ENCODE results near the gene KLF15. TPM values are rescaled to one million over a fixed set of nuclear protein-coding genes. Genes with fewer than 3 reads are reported as not detected.
A peak's percentile ranks its signal among the peaks of the same experiment; 100 is the strongest.

KLF15 gene
- total and polyA plus RNA-seq, 5 donors from 2014 or later = not detected

- peak overlapping the region; percentile 71 to 93 (median 90) for H3K4me3 Mint-ChIP-seq
- no peaks in the 10 kb centered on the region for H3K36me3 ChIP-seq (ENCODE audit: control insufficient read depth, insufficient read depth, low read length)
- H3K9me3 ChIP-seq (ENCODE audit: control insufficient read depth in 2 of 2, low read length in 2 of 2) = no peaks in the 10 kb centered on the region
- peaks cover 46% of the 10 kb centered on the region for H3K27me3 Mint-ChIP-seq
- H3K27me3 ChIP-seq (ENCODE audit: control insufficient read depth, insufficient read depth, low read length) = peaks cover 20% of the 10 kb centered on the region
- H3K9me3 Mint-ChIP-seq = peaks cover 0 to 3% (median 0%) of the 10 kb centered on the region in 7 donors
- H3K27ac ChIP-seq (ENCODE audit: insufficient read depth, low read length, poor library complexity, severe bottlenecking) = no peak overlapping the region
- peaks cover 18% of the 10 kb centered on the region for H3K4me1 ChIP-seq (ENCODE audit: control insufficient read depth, insufficient read depth, low read length, poor library complexity, severe bottlenecking)
- no peak overlapping the region for H3K4me3 ChIP-seq (ENCODE audit: low read depth, low read length)
- peaks cover 0 to 23% (median 3%) of the 10 kb centered on the region in 4 donors for H3K4me1 Mint-ChIP-seq
- DNase-seq = peak in 1 of 3 donors; percentile 8
- no peaks in the 10 kb centered on the region for H3K36me3 Mint-ChIP-seq
- ATAC-seq (ENCODE audit: low read depth in 2 of 2) = no peak
- H3K27ac Mint-ChIP-seq = peak overlapping the region in 2 of 3 donors; percentile 23 to 82
Measured at GRCh38 chr3:126356373-126357264, 589 bp downstream of the KLF15 start.

DNA sequence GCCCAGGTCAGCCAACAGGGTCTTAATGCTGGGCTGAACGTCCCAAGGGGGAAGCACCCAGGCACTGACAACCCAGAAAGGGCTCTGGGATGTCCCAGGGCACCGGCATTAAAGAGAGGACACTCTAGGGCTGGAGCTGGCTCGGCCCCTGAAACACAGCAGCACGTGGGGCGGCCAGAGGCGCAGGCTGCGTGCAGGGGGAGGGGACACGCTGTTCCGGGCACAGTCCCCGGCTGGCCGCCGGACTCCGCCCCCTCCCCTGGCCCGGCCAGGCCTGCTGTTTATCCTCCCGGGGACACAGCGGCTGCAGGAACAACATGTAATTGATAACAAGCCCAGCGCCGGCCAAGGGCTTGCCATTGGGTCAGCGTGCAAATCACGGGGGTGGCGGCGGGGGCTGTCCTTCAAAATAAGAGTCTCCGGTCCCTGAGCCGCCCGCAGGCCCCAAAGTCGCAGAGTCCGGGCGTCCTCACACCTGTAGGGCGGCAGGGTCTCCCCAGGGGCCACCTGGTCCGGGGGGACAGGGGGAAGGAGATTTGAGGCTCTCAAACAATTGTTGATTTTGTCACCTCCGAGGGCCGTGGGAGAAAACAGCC, 1.3 kb downstream of the KLF15 start:
- Histone ChIP-seq H3K27me3 (ENCODE audit: control insufficient read depth, insufficient read depth, low read length) (peaks cover 20% of the 10 kb centered on the region), H3K9me3 (ENCODE audit: control insufficient read depth in 2 of 2, low read length in 2 of 2) (no peaks in the 10 kb centered on the region), H3K27ac (ENCODE audit: insufficient read depth, low read length, poor library complexity, severe bottlenecking) (no peak overlapping the region), H3K4me3 (ENCODE audit: low read depth, low read length) (no peak overlapping the region), H3K36me3 (ENCODE audit: control insufficient read depth, insufficient read depth, low read length) (no peaks in the 10 kb centered on the region), H3K4me1 (ENCODE audit: control insufficient read depth, insufficient read depth, low read length, poor library complexity, severe bottlenecking) (peaks cover 18% of the 10 kb centered on the region)
- peaks cover 0 to 23% (median 3%) of the 10 kb centered on the region in 4 donors for H3K4me1 Mint-ChIP-seq
- peak overlapping the region; percentile 71 to 93 (median 90) for H3K4me3 Mint-ChIP-seq
- peaks cover 46% of the 10 kb centered on the region for H3K27me3 Mint-ChIP-seq
- peak overlapping the region in 2 of 3 donors; percentile 23 to 82 for H3K27ac Mint-ChIP-seq
- DNase-seq (no peak), ATAC-seq (ENCODE audit: low read depth in 2 of 2) (no peak)
- H3K36me3 Mint-ChIP-seq = no peaks in the 10 kb centered on the region
- peaks cover 0 to 3% (median 0%) of the 10 kb centered on the region in 7 donors for H3K9me3 Mint-ChIP-seq

- DNase-seq (no peak), ATAC-seq (ENCODE audit: low read depth in 2 of 2) (no peak)
- H3K9me3 ChIP-seq (ENCODE audit: control insufficient read depth in 2 of 2, low read length in 2 of 2) = no peaks in the 10 kb centered on the region
- H3K4me3 ChIP-seq (ENCODE audit: low read depth, low read length) = no peak overlapping the region
- Mint-ChIP-seq H3K27ac (no peak overlapping the region), H3K9me3 (peaks cover 0 to 3% (median 0%) of the 10 kb centered on the region in 7 donors), H3K36me3 (no peaks in the 10 kb centered on the region), H3K4me3 (peak overlapping the region; percentile 60 to 78 (median 64)), H3K27me3 (peaks cover 45% of the 10 kb centered on the region), H3K4me1 (peaks cover 0 to 23% (median 3%) of the 10 kb centered on the region in 4 donors)
- H3K36me3 ChIP-seq (ENCODE audit: control insufficient read depth, insufficient read depth, low read length) = no peaks in the 10 kb centered on the region
- no peak overlapping the region for H3K27ac ChIP-seq (ENCODE audit: insufficient read depth, low read length, poor library complexity, severe bottlenecking)
- H3K4me1 ChIP-seq (ENCODE audit: control insufficient read depth, insufficient read depth, low read length, poor library complexity, severe bottlenecking) = peaks cover 18% of the 10 kb centered on the region
- H3K27me3 ChIP-seq (ENCODE audit: control insufficient read depth, insufficient read depth, low read length) = peaks cover 20% of the 10 kb centered on the region
Measured at GRCh38 chr3:126355251-126355650, 2.0 kb downstream of the KLF15 start.

DNA sequence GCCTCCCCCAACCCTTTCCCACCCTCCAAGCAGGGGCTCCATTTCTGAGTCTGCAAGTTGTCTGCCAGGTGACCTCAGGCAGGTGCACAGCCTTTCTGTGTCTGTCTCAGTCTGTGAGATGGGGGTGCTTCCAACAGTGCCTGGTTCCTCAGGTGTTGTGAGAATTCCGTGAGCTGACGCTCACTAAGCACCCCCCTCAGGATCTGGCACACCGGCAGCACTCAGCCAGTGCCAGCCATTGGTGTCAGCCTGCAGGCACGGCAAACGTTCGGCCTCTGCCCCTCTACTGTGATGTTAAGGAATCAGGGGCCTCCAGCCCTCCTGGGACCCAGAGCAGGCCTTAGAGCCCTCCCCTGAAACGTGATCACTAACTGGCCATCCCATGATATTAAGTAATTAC, 2.4 kb downstream of the KLF15 start:
- Mint-ChIP-seq H3K4me1 (peaks cover 0 to 23% (median 3%) of the 10 kb centered on the region in 4 donors), H3K9me3 (peaks cover 0 to 3% (median 0%) of the 10 kb centered on the region in 7 donors), H3K27ac (no peak overlapping the region), H3K36me3 (no peaks in the 10 kb centered on the region), H3K4me3 (peak overlapping the region in 1 of 4 donors; percentile 78), H3K27me3 (peaks cover 40% of the 10 kb centered on the region)
- no peak for DNase-seq
- Histone ChIP-seq H3K4me3 (ENCODE audit: low read depth, low read length) (no peak overlapping the region), H3K27ac (ENCODE audit: insufficient read depth, low read length, poor library complexity, severe bottlenecking) (no peak overlapping the region), H3K4me1 (ENCODE audit: control insufficient read depth, insufficient read depth, low read length, poor library complexity, severe bottlenecking) (peaks cover 18% of the 10 kb centered on the region), H3K9me3 (ENCODE audit: control insufficient read depth in 2 of 2, low read length in 2 of 2) (no peaks in the 10 kb centered on the region), H3K27me3 (ENCODE audit: control insufficient read depth, insufficient read depth, low read length) (peaks cover 18% of the 10 kb centered on the region), H3K36me3 (ENCODE audit: control insufficient read depth, insufficient read depth, low read length) (no peaks in the 10 kb centered on the region)
- no peak for ATAC-seq (ENCODE audit: low read depth in 2 of 2)

DNA sequence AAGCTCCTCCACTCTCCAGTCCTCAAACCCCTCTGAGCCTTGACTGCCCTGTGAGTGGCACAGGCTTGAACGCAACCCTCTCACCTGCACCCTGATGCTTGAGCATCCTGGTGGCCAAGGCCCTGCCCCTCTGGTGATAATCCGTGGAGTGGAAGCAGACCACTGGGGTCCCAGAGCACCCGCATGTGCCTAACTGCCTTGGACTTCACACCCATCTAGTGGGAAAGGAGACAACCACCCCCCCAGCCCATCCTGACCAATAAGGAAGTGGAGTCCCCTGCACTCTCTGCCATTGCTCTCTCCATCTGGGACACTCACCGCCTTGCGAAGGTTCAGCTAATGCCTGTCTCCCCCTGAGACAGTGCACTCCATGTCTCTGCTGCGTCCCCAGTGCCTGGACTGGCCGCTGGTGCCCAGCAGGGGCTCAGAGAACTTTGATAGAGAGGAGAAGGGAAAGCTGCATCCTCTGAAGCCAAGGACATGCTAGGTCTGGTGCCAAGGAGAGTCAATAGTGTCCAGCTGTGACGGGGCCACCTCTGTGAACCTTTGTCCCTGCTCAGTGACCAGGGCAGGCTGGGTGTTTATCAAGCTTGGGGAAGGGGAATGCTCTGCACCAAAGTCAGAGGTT, 3.4 kb downstream of the KLF15 start:
- H3K9me3 Mint-ChIP-seq = peaks cover 0 to 3% (median 0%) of the 10 kb centered on the region in 7 donors
- no peak overlapping the region for H3K27ac Mint-ChIP-seq
- peaks cover 0 to 21% (median 3%) of the 10 kb centered on the region in 4 donors for H3K4me1 Mint-ChIP-seq
- Histone ChIP-seq H3K36me3 (ENCODE audit: control insufficient read depth, insufficient read depth, low read length) (no peaks in the 10 kb centered on the region), H3K27ac (ENCODE audit: insufficient read depth, low read length, poor library complexity, severe bottlenecking) (no peak overlapping the region), H3K27me3 (ENCODE audit: control insufficient read depth, insufficient read depth, low read length) (peaks cover 10% of the 10 kb centered on the region), H3K9me3 (ENCODE audit: control insufficient read depth in 2 of 2, low read length in 2 of 2) (no peaks in the 10 kb centered on the region), H3K4me1 (ENCODE audit: control insufficient read depth, insufficient read depth, low read length, poor library complexity, severe bottlenecking) (peaks cover 18% of the 10 kb centered on the region), H3K4me3 (ENCODE audit: low read depth, low read length) (no peak overlapping the region)
- H3K27me3 Mint-ChIP-seq = peaks cover 32% of the 10 kb centered on the region
- DNase-seq (no peak), ATAC-seq (ENCODE audit: low read depth in 2 of 2) (no peak)
- H3K36me3 Mint-ChIP-seq = no peaks in the 10 kb centered on the region
- H3K4me3 Mint-ChIP-seq = peak overlapping the region in 1 of 4 donors; percentile 21

- no peak overlapping the region for H3K27ac Mint-ChIP-seq
- no peak for DNase-seq
- Histone ChIP-seq H3K4me1 (ENCODE audit: control insufficient read depth, insufficient read depth, low read length, poor library complexity, severe bottlenecking) (peaks cover 13% of the 10 kb centered on the region), H3K27ac (ENCODE audit: insufficient read depth, low read length, poor library complexity, severe bottlenecking) (no peak overlapping the region), H3K36me3 (ENCODE audit: control insufficient read depth, insufficient read depth, low read length) (no peaks in the 10 kb centered on the region), H3K9me3 (ENCODE audit: control insufficient read depth in 2 of 2, low read length in 2 of 2) (no peaks in the 10 kb centered on the region), H3K27me3 (ENCODE audit: control insufficient read depth, insufficient read depth, low read length) (peaks cover 3% of the 10 kb centered on the region), H3K4me3 (ENCODE audit: low read depth, low read length) (no peak overlapping the region)
- no peaks in the 10 kb centered on the region for H3K36me3 Mint-ChIP-seq
- no peak overlapping the region for H3K4me3 Mint-ChIP-seq
- peaks cover 0 to 3% (median 0%) of the 10 kb centered on the region in 7 donors for H3K9me3 Mint-ChIP-seq
- ATAC-seq (ENCODE audit: low read depth in 2 of 2) = no peak
- peaks cover 0 to 15% (median 3%) of the 10 kb centered on the region in 4 donors for H3K4me1 Mint-ChIP-seq
- peaks cover 27% of the 10 kb centered on the region for H3K27me3 Mint-ChIP-seq
Measured at GRCh38 chr3:126352476-126353454, 4.4 kb downstream of the KLF15 start.

All from CD4-positive, CD25-positive, alpha-beta regulatory T cell (primary cell).